ENCODE measurements around the gene HAND2. TPM values are rescaled to one million over a fixed set of nuclear protein-coding genes. Genes with fewer than 3 reads are reported as not detected.
A peak's percentile ranks its signal among the peaks of the same experiment; 100 is the strongest.

Gene HAND2
- total RNA-seq, 1 experiment from 2014 or later = 0.31 TPM

- Histone ChIP-seq H3K4me1 (ENCODE audit: control insufficient read depth, insufficient read depth, low read length) (no peaks in the 10 kb centered on the region), H3K27ac (ENCODE audit: low read length) (no peak overlapping the region), H3K4me3 (ENCODE audit: low read depth in 2 of 2, low read length in 2 of 2) (peak overlapping the region in 1 of 2 experiments; percentile 39; a peak in 1 of 4 replicates), H3K9me3 (ENCODE audit: control insufficient read depth, insufficient read depth, low read depth, low read length) (no peaks in the 10 kb centered on the region), H3K36me3 (ENCODE audit: control insufficient read depth, insufficient read depth, low read length) (no peaks in the 10 kb centered on the region), H3K27me3 (ENCODE audit: control insufficient read depth, insufficient read depth, low read length) (0 out of 2 replicates have a peak, but pooled peaks cover under 1% of the 10 kb centered on the region)
- no peak for TF ChIP-seq REST (IDR thresholded peaks at IDR 0.05; ENCODE audit: insufficient read depth in 1 of 2, low read depth in 2 of 2, low read length in 1 of 2)
- TF ChIP-seq POLR2AphosphoS5 (IDR thresholded peaks at IDR 0.05; ENCODE audit: low read depth, low read length) = no peak
- TF ChIP-seq, protein P1, sequence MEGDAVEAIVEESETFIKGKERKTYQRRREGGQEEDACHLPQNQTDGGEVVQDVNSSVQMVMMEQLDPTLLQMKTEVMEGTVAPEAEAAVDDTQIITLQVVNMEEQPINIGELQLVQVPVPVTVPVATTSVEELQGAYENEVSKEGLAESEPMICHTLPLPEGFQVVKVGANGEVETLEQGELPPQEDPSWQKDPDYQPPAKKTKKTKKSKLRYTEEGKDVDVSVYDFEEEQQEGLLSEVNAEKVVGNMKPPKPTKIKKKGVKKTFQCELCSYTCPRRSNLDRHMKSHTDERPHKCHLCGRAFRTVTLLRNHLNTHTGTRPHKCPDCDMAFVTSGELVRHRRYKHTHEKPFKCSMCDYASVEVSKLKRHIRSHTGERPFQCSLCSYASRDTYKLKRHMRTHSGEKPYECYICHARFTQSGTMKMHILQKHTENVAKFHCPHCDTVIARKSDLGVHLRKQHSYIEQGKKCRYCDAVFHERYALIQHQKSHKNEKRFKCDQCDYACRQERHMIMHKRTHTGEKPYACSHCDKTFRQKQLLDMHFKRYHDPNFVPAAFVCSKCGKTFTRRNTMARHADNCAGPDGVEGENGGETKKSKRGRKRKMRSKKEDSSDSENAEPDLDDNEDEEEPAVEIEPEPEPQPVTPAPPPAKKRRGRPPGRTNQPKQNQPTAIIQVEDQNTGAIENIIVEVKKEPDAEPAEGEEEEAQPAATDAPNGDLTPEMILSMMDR (IDR thresholded peaks at IDR 0.05) = no peak
- TF ChIP-seq SIN3A (IDR thresholded peaks at IDR 0.05; ENCODE audit: borderline replicate concordance, insufficient read depth, low read depth, low read length) = no peak
- no peak for TF ChIP-seq TCF7L2 (IDR thresholded peaks at IDR 0.05; ENCODE audit: low read depth, low read length)
- intact Hi-C loops (cut with micrococcal nuclease; ENCODE audit: unreplicated experiment) (no loop called here), in situ Hi-C loops (cut with HindIII; ENCODE audit: low pct_unique_long_range_greater_than_20kb, low sequenced_read_pairs) (no loop called here)
- CTCF ChIA-PET = no interaction called here
- ATAC-seq (no peak), DNase-seq (ENCODE audit: low read depth, low spot score) (no peak)
- BruUV-seq (replicated peaks) = no TSS peak
- POLR2A ChIA-PET = no interaction called here
These were observed 4.7 kb downstream of the HAND2 start for GRCh38 chr4:173525118-173526011.

DNA sequence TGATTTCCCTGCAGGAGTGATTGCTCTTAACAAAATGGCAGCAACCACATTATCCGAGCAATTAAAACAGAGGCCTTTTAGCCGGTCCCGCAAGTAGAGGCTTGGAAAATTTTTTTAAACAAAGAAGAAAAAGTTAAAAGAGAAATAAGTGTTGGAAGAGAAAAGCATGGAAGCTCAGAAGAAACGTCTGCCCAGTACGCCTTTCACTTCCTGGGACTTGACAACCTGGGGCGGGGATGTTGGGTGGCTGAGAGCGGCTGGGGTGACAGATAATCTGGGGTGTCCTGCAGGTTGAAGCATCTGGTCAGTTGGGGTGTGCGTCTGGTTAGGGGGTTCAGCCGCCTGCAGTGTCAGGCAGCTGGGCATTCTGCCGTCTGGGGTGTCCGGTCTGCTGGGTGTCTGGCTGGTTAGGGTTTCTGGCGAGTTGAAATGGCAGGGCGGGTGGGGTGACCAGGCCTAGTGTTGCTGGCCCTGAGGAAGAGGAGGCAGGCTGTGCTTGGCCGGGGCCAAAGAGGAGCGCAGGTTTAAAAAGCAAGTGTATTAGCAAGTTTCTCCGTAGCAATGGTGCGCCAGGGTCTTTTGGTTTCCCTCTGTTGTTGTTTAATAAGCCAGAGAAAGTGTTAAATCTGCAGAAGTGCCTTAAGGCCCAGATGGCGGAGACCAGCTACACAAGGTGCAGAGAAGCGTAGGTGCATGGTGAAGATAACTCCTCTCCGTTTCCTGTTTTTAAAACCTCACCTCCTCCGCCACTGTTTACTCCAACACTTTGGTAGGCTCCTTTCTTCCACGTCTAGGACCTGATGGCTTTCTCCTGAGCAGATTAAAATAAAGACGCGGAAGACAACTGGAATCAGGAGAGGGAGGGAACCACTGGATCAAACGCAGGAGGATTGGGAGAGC, 5.6 kb downstream of the HAND2 start:
- intact Hi-C loops (cut with micrococcal nuclease; ENCODE audit: unreplicated experiment) = no loop called here
- Histone ChIP-seq H3K4me3 (ENCODE audit: low read depth in 2 of 2, low read length in 2 of 2) (peak overlapping the region in 1 of 2 experiments; percentile 39; a peak in 1 of 4 replicates), H3K9me3 (ENCODE audit: control insufficient read depth, insufficient read depth, low read depth, low read length) (no peaks in the 10 kb centered on the region), H3K27ac (ENCODE audit: low read length) (no peak overlapping the region), H3K36me3 (ENCODE audit: control insufficient read depth, insufficient read depth, low read length) (no peaks in the 10 kb centered on the region), H3K27me3 (ENCODE audit: control insufficient read depth, insufficient read depth, low read length) (no peaks in the 10 kb centered on the region), H3K4me1 (ENCODE audit: control insufficient read depth, insufficient read depth, low read length) (no peaks in the 10 kb centered on the region)
- TF ChIP-seq POLR2AphosphoS5 (IDR thresholded peaks at IDR 0.05; ENCODE audit: low read depth, low read length) (no peak), TCF7L2 (IDR thresholded peaks at IDR 0.05; ENCODE audit: low read depth, low read length) (no peak), REST (IDR thresholded peaks at IDR 0.05; ENCODE audit: insufficient read depth in 1 of 2, low read depth in 2 of 2, low read length in 1 of 2) (no peak), SIN3A (IDR thresholded peaks at IDR 0.05; ENCODE audit: borderline replicate concordance, insufficient read depth, low read depth, low read length) (no peak)
- TF ChIP-seq, protein P1 (IDR thresholded peaks at IDR 0.05) = no peak
- ChIA-PET POLR2A (no interaction called here), CTCF (no interaction called here)
- ATAC-seq = no peak
- no peak for DNase-seq (ENCODE audit: low read depth, low spot score)
- BruUV-seq (replicated peaks) = no TSS peak
- in situ Hi-C loops (cut with HindIII; ENCODE audit: low pct_unique_long_range_greater_than_20kb, low sequenced_read_pairs) = no loop called here
